ENCODE results near the gene HOXB6.

HOXB6 gene

DNA sequence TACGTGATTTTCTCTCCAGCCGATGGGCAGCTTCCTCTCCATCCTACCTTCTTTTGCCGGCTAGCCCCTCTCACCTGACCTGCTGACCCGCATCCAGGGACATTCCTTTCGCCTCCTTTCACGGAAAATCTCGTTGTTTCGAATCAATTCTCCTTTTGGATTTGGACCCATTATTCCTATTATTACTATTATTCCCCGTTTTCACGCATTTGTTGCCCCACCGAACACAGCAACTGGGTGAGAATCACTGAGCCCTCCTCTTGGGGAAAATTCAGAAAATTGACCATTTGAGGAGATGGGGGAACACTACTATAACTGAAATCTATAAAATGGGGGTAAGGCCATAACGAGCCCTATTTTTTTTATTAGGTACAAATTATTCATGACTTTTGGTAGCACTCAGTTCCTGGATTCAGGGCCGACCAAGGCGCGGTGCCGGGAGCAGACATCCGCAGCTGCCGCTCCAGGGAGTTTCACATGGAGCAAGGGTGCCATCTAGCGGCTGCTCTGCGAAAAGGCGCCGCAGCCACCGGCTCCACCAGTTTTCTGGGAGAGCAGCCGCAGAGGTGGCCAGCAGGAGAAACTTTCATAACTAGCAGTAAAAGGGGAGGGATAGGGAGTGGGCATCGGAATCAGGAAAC lies 13.6 kb upstream of the HOXB6 start:
- no peaks in the 10 kb centered on the region for H3K36me3 Mint-ChIP-seq
- peaks cover 2% of the 10 kb centered on the region for H3K9me3 Mint-ChIP-seq
- H3K27ac Mint-ChIP-seq: no peak overlapping the region
- H3K4me1 Mint-ChIP-seq: peaks cover 38% of the 10 kb centered on the region
- peak overlapping the region; percentile 37 for H3K4me3 Mint-ChIP-seq
- ATAC-seq: peak; percentile 71
- peaks cover 100% of the 10 kb centered on the region for H3K27me3 Mint-ChIP-seq

DNA sequence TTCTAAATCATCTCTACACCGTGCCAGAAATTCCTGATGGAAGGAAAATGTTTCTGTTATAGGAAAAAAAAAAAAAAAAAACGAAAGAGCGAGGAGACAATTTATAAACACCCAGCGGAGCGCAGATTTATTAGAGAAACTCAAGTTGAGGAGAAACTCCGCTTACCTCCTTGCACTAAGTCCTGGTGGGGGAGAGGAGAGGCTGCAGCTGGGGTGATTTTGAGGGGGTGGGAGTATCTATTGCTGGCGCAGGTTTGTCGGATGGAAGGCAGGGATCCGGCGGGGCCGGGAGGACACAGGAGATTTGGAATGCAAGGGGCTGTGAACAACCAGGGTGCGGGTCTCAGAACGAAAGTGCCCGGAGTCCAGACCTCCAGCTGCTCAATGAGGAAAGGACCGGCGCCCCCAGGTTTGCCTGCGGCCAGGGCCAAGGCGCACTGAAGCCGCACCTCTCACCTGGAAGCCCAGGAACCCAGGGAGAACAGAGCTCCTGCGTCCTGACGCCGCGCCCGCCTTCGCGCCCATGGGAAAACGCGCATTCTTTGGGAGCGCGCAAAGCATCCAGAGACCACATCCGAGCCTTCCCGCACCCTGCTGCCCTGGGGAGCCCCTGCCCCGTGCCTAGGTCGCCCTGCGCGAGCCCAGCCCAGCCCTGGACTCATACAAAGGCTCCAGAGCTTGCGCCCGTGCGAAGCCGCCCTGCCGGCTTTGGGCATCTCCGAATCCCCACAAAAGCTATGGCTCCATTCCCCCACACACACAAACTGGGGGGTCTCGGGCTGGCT lies 12.9 kb upstream of the HOXB6 start:
- Mint-ChIP-seq H3K4me1 (peaks cover 45% of the 10 kb centered on the region), H3K27me3 (peaks cover 100% of the 10 kb centered on the region), H3K9me3 (peaks cover 2% of the 10 kb centered on the region), H3K4me3 (no peak overlapping the region), H3K36me3 (no peaks in the 10 kb centered on the region), H3K27ac (no peak overlapping the region)
- no peak for ATAC-seq

DNA sequence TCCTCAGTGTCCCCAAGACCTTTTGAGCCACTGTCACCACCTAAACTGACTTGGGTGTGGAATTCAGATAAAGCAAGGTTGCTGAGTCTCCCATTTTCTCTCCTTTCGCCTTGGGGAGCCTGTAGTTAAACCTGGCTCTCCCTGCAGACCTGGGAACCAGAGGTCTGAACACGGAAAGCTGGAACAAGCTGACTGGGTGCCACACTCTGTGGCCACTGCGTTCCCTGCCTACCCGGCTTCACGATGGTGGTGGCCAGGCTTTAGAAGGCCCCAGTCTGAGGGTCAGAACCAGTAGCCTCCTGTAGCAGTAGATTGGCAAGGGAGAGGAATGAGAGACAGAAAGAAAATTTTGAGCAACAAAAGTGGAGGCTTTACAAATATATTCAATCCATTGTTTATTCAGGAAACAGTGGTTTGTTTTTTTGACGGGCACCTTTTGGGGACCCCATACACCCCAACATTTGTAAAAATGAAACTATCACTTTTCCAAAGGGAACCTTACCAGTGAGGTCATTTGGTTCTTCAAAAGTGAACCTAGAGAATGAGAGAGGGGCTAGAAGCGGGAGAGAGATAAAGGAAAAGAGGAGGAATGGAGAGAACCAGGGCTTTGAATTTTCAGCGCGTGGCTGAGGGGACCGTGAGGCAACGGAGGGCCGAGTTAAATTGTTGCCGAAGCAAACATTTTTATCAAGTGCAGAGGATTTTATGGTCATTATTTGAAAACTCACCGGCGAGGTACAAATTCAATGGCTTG lies 12.1 kb upstream of the HOXB6 start:
- Mint-ChIP-seq H3K36me3 (no peaks in the 10 kb centered on the region), H3K27ac (no peak overlapping the region), H3K9me3 (peaks cover 2% of the 10 kb centered on the region), H3K4me1 (peaks cover 52% of the 10 kb centered on the region), H3K4me3 (no peak overlapping the region), H3K27me3 (peaks cover 100% of the 10 kb centered on the region)
- no peak for ATAC-seq

- Mint-ChIP-seq H3K4me3 (no peak overlapping the region), H3K4me1 (peaks cover 60% of the 10 kb centered on the region), H3K27ac (no peak overlapping the region), H3K9me3 (peaks cover 2% of the 10 kb centered on the region), H3K36me3 (no peaks in the 10 kb centered on the region), H3K27me3 (peaks cover 100% of the 10 kb centered on the region)
- ATAC-seq: no peak
Measured at GRCh38 chr17:48615963-48616716, 11.4 kb upstream of the HOXB6 start.

DNA sequence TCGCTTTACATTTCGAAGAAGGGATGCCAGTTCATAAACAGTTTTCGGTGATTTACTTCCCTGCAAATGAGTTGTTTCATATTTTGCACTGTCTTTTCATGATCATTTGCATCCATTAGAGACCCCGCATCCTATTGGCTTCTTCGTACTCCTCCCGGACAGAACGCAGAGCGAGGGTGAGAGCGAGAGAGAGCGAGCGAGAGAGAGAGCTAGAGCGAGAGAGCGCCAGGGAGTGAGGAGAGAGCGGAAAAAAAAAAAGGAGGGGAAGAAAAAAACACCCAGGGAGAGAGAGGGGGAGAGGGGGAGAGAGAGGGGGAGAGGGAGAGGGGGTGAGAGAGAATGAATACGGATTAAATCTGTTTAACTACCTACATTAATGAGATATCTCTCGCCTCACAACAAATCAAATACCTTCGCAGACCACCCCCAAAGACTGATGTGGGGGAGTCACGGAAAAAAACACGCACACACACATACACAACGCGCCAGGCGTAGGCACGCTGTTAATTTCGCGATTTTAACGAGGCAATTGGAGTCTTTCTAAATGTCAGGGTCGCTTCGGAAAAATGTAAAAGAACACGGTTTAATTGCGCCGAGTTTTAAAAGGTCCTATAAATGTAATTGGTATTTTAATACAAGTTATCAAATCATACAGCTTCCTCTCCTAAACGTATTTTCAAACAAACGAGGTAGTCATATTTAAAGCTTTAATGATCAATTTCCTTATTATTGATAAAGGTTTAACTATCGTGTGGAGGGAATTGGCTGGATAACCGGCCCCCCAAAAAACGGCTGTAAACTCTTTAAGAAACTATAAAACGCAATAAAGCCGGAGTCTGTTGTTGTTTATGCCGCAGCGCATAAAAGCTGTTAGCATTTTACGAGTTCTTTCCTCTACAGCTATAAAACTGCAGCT lies 10.5 kb upstream of the HOXB6 start, which contains the start of gene HOXB8:
TSS of gene HOXB8 (minus strand) at position 246 of the 916 bp plus-strand sequence. CDS start 588 bp downstream, outside the sequence.
- H3K36me3 Mint-ChIP-seq: no peaks in the 10 kb centered on the region
- H3K4me1 Mint-ChIP-seq: peaks cover 68% of the 10 kb centered on the region
- H3K4me3 Mint-ChIP-seq: no peak within 1 kb of the TSS
- peaks cover 2% of the 10 kb centered on the region for H3K9me3 Mint-ChIP-seq
- H3K27me3 Mint-ChIP-seq: peaks cover 98% of the 10 kb centered on the region
- peak within 1 kb of the TSS; percentile 33 for H3K27ac Mint-ChIP-seq
- no peak for ATAC-seq

- H3K36me3 Mint-ChIP-seq: no peaks in the 10 kb centered on the region
- peak overlapping the region; percentile 33 for H3K27ac Mint-ChIP-seq
- ATAC-seq: no peak
- peaks cover 2% of the 10 kb centered on the region for H3K9me3 Mint-ChIP-seq
- peaks cover 98% of the 10 kb centered on the region for H3K27me3 Mint-ChIP-seq
- H3K4me3 Mint-ChIP-seq: peak overlapping the region; percentile 19
- peaks cover 68% of the 10 kb centered on the region for H3K4me1 Mint-ChIP-seq
Measured at GRCh38 chr17:48613862-48614694, 9.3 kb upstream of the HOXB6 start.

- H3K4me3 Mint-ChIP-seq: peak overlapping the region; percentile 88
- H3K4me1 Mint-ChIP-seq: peaks cover 60% of the 10 kb centered on the region
- peaks cover 2% of the 10 kb centered on the region for H3K9me3 Mint-ChIP-seq
- no peaks in the 10 kb centered on the region for H3K36me3 Mint-ChIP-seq
- peak overlapping the region; percentile 9 for H3K27ac Mint-ChIP-seq
- no peak for ATAC-seq
- H3K27me3 Mint-ChIP-seq: peaks cover 98% of the 10 kb centered on the region
Measured at GRCh38 chr17:48612854-48613691, 8.3 kb upstream of the HOXB6 start.

DNA sequence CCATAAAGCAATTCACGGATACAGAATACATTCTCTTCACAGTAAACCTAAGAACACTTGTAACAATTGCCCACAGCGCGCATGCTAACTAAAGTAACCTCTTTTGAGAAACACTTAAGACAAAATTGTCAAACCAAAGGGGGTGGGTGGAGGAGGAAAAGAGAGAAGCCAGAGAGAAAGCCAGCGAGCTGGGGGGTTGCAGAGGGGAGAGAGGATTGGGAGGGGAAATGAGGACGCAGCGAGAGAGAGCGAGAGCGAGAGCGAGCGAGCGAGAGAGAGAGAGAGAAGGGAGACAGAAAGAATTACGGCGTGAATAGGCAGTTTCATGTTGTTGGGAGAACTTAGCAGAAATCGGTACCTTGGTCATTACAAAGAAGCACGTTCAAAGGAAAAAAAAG lies 7.7 kb upstream of the HOXB6 start:
- no peak for ATAC-seq
- peaks cover 98% of the 10 kb centered on the region for H3K27me3 Mint-ChIP-seq
- H3K4me1 Mint-ChIP-seq: peaks cover 63% of the 10 kb centered on the region
- no peaks in the 10 kb centered on the region for H3K36me3 Mint-ChIP-seq
- peak overlapping the region; percentile 88 for H3K4me3 Mint-ChIP-seq
- H3K27ac Mint-ChIP-seq: peak overlapping the region; percentile 9
- peaks cover 2% of the 10 kb centered on the region for H3K9me3 Mint-ChIP-seq

DNA sequence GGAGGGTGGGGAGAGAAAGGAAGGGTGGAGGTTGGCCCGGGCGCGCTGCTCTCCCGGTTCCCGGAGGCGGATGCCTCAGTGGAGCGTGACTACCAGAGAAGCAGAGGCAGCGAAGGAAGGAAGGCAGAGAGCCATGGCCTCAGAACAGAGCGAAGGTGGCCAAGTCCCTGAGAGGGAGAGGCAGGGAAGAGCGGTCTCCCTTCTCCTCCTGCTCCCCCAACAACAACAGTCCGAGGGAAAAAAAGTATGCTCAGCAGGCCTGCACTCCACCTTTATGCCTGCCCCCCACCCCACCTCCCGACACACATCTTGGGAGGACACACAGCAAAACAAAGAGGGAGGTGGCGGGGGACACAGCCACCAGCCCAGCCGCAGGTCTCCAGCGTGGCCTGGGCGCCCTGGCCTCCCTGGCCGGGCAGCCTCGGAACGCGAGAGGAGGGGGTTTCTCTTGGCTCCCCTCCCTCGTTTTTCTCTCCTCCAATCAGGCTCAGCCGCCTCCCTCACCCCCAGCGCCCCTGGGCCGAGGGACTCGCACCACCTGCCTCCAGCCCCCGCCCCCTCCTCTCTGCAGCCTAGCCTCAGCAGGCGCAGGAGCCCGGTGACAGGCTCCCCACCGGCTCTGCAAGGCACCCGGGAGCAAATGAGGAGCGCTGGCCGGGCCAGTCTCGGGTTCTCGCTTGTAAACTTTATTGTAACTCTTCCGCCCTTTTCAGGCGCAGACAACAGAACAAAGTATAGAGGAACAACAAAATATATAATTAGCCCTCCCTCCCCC lies 7.1 kb upstream of the HOXB6 start:
- no peaks in the 10 kb centered on the region for H3K36me3 Mint-ChIP-seq
- peaks cover 2% of the 10 kb centered on the region for H3K9me3 Mint-ChIP-seq
- ATAC-seq: no peak
- H3K4me3 Mint-ChIP-seq: peak overlapping the region; percentile 88
- H3K4me1 Mint-ChIP-seq: peaks cover 58% of the 10 kb centered on the region
- H3K27ac Mint-ChIP-seq: peak overlapping the region; percentile 9
- H3K27me3 Mint-ChIP-seq: peaks cover 98% of the 10 kb centered on the region

GRCh38 chr17:48611213-48611612 lies 6.4 kb upstream of the HOXB6 start:
- H3K9me3 Mint-ChIP-seq: peaks cover 2% of the 10 kb centered on the region
- peaks cover 55% of the 10 kb centered on the region for H3K4me1 Mint-ChIP-seq

GRCh38 chr17:48610282-48611211 lies 5.8 kb upstream of the HOXB6 start, which contains the start of gene HOXB7:
TSS of gene HOXB7 (minus strand) at chr17:48611017. CDS start at chr17:48610918, 99 bp downstream.
- Mint-ChIP-seq H3K4me1 (peaks cover 55% of the 10 kb centered on the region), H3K27me3 (peaks cover 98% of the 10 kb centered on the region), H3K27ac (peak within 1 kb of the TSS; percentile 9), H3K9me3 (peaks cover 2% of the 10 kb centered on the region), H3K36me3 (no peaks in the 10 kb centered on the region), H3K4me3 (peak within 1 kb of the TSS; percentile 88)
- peak; percentile 63 for ATAC-seq

More at GRCh38 chr17:48611213-48611612, 6.4 kb upstream of the HOXB6 start:
- H3K27ac Mint-ChIP-seq: peak overlapping the region; percentile 9
- peaks cover 98% of the 10 kb centered on the region for H3K27me3 Mint-ChIP-seq
- H3K4me3 Mint-ChIP-seq: peak overlapping the region; percentile 88
- no peak for ATAC-seq
- no peaks in the 10 kb centered on the region for H3K36me3 Mint-ChIP-seq
